ENCODE results near the gene RGS7BP. TPM values are rescaled to one million over a fixed set of nuclear protein-coding genes. Genes with fewer than 3 reads are reported as not detected.

Gene RGS7BP
- total and polyA plus RNA-seq, 4 donors, result 0.47 to 1.9 (median 1.1) TPM

DNA sequence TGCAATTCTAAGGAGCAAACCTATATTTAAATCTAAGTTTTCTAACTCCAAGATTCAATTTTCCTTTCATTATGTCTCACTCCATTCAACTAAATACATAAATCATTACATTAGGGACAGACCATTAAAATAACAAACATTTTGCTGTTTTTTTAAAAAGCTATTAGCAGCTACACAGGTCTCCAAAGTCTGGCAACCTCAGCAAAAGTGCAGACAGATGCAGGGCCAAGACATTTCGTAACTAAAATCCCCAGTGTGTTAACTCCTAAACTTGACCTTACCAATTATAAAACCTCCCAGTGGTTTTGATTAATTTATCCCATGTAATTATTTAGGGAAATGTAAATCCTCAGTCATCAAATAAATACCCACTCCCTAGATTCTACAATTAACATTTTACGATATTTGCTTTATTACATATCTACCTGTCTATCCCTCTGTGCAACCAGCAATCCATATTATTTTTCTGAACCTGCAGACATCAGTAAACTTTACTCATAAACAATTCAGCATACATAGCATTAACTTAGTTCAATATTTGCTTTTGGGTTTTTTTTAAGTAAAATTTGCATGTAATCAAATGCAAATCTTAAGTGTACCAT is 64.7 kb downstream of the RGS7BP start (continued):
- TF ChIP-seq, protein P1, sequence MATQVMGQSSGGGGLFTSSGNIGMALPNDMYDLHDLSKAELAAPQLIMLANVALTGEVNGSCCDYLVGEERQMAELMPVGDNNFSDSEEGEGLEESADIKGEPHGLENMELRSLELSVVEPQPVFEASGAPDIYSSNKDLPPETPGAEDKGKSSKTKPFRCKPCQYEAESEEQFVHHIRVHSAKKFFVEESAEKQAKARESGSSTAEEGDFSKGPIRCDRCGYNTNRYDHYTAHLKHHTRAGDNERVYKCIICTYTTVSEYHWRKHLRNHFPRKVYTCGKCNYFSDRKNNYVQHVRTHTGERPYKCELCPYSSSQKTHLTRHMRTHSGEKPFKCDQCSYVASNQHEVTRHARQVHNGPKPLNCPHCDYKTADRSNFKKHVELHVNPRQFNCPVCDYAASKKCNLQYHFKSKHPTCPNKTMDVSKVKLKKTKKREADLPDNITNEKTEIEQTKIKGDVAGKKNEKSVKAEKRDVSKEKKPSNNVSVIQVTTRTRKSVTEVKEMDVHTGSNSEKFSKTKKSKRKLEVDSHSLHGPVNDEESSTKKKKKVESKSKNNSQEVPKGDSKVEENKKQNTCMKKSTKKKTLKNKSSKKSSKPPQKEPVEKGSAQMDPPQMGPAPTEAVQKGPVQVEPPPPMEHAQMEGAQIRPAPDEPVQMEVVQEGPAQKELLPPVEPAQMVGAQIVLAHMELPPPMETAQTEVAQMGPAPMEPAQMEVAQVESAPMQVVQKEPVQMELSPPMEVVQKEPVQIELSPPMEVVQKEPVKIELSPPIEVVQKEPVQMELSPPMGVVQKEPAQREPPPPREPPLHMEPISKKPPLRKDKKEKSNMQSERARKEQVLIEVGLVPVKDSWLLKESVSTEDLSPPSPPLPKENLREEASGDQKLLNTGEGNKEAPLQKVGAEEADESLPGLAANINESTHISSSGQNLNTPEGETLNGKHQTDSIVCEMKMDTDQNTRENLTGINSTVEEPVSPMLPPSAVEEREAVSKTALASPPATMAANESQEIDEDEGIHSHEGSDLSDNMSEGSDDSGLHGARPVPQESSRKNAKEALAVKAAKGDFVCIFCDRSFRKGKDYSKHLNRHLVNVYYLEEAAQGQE (IDR thresholded peaks at IDR 0.05), result no peak
- TF ChIP-seq JUND (IDR thresholded peaks at IDR 0.05), result no peak
- TF ChIP-seq EGR1 (IDR thresholded peaks at IDR 0.05; ENCODE audit: low read depth in 2 of 2), result no peak
- no peak for TF ChIP-seq TAF1 (conservative IDR thresholded peaks at IDR 0.05)

DNA sequence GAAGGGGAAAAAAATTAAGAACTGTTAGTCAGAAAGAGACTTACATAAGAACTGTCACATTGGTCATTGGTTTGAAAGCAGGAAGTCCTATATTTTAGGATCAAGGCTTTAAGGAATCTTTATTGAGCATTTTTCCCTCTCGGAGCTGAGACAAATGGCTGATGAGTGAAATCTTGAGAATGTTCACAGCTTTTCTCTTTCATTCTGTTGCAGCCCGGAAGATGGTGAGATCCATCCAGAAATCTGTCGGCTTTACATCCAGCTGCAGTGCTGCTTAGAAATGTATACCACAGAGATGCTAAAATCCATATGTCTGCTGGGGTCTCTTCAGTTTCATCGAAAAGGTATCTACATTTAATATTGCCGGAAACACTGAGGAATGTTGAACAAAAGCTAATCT is 69.7 kb downstream of the RGS7BP start:
- no peak for TF ChIP-seq YY1 (IDR thresholded peaks at IDR 0.05)
- TF ChIP-seq, protein P1 (IDR thresholded peaks at IDR 0.05), result no peak
- TF ChIP-seq RXRA (IDR thresholded peaks at IDR 0.05), result no peak
- no peak for TF ChIP-seq HNF4G (IDR thresholded peaks at IDR 0.05)
- TF ChIP-seq, protein P2, sequence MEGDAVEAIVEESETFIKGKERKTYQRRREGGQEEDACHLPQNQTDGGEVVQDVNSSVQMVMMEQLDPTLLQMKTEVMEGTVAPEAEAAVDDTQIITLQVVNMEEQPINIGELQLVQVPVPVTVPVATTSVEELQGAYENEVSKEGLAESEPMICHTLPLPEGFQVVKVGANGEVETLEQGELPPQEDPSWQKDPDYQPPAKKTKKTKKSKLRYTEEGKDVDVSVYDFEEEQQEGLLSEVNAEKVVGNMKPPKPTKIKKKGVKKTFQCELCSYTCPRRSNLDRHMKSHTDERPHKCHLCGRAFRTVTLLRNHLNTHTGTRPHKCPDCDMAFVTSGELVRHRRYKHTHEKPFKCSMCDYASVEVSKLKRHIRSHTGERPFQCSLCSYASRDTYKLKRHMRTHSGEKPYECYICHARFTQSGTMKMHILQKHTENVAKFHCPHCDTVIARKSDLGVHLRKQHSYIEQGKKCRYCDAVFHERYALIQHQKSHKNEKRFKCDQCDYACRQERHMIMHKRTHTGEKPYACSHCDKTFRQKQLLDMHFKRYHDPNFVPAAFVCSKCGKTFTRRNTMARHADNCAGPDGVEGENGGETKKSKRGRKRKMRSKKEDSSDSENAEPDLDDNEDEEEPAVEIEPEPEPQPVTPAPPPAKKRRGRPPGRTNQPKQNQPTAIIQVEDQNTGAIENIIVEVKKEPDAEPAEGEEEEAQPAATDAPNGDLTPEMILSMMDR (IDR thresholded peaks at IDR 0.05; ENCODE audit: low read depth, low read length, missing input control), result no peak
- H3K27me3 ChIP-seq (ENCODE audit: control insufficient read depth in 4 of 4, insufficient read depth in 4 of 4, low read length in 3 of 4), result no peaks in the 10 kb centered on the region
- H3K36me3 ChIP-seq (ENCODE audit: control insufficient read depth in 4 of 4, insufficient read depth in 3 of 4, low read depth in 1 of 4, low read length in 3 of 4), result no peaks in the 10 kb centered on the region
- no peak overlapping the region for H3K27ac ChIP-seq (ENCODE audit: low read depth in 1 of 2, low read length in 2 of 2)
- peaks cover 0 to 11% (median 3%) of the 10 kb centered on the region in 4 donors for H3K4me1 ChIP-seq (ENCODE audit: control insufficient read depth in 4 of 4, insufficient read depth in 4 of 4, low read length in 3 of 4)
- no peak for DNase-seq (ENCODE audit: low spot score)
- no peaks in the 10 kb centered on the region for H3K9me3 ChIP-seq (ENCODE audit: control insufficient read depth in 4 of 4, low read length in 3 of 4)
- no peak overlapping the region for H3K4me3 ChIP-seq (ENCODE audit: low read depth in 1 of 3, low read length in 3 of 3)
- 85% methylated on average over 5 of the region's 5 CpGs for WGBS
- H3K9ac ChIP-seq (ENCODE audit: low read depth in 1 of 2, low read length in 2 of 2), result no peak overlapping the region

DNA sequence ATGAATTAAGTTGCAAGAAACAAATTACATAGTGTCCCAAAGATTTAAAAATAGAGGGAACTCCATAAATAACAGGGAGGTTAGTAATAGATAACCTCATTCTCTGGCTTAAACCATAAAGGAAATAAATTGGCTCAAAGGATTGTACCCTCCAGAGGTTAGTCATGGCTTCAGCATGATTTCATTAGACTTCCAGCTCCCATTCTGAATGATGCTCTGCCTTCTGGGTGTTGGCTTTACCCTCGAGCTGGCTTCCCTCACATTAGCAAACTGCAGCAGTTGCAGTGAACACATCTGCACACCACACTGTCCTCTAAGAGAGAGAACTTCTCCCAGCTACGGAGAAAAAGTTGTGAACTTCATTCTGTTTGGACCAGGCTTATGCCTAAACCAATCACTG is 70.4 kb downstream of the RGS7BP start:
- Histone ChIP-seq H3K9me3 (ENCODE audit: control insufficient read depth in 4 of 4, low read length in 3 of 4) (no peaks in the 10 kb centered on the region), H3K4me1 (ENCODE audit: control insufficient read depth in 4 of 4, insufficient read depth in 4 of 4, low read length in 3 of 4) (peaks cover 0 to 11% (median 3%) of the 10 kb centered on the region in 4 donors), H3K27me3 (ENCODE audit: control insufficient read depth in 4 of 4, insufficient read depth in 4 of 4, low read length in 3 of 4) (no peaks in the 10 kb centered on the region), H3K9ac (ENCODE audit: low read depth in 1 of 2, low read length in 2 of 2) (no peak overlapping the region), H3K36me3 (ENCODE audit: control insufficient read depth in 4 of 4, insufficient read depth in 3 of 4, low read depth in 1 of 4, low read length in 3 of 4) (no peaks in the 10 kb centered on the region), H3K4me3 (ENCODE audit: low read depth in 1 of 3, low read length in 3 of 3) (no peak overlapping the region), H3K27ac (ENCODE audit: low read depth in 1 of 2, low read length in 2 of 2) (no peak overlapping the region)
- WGBS, result 69% methylated on average over 2 of the region's 2 CpGs
- DNase-seq (ENCODE audit: low spot score), result no peak
- TF ChIP-seq, protein P1 (IDR thresholded peaks at IDR 0.05), result no peak
- TF ChIP-seq JUND (IDR thresholded peaks at IDR 0.05) (no peak), FOXA1 (IDR thresholded peaks at IDR 0.05) (no peak), GABPA (IDR thresholded peaks at IDR 0.05 in 1 of 2, conservative IDR thresholded peaks at IDR 0.05 in 1 of 2) (no peak), RAD21 (IDR thresholded peaks at IDR 0.05) (no peak)
- TF ChIP-seq, protein P2 (IDR thresholded peaks at IDR 0.05; ENCODE audit: low read depth, low read length, missing input control), result no peak
